ENCODE measurements around the gene CLK4. TPM values are rescaled to one million over a fixed set of nuclear protein-coding genes. Genes with fewer than 3 reads are reported as not detected.

Gene CLK4
- total RNA-seq (2014; rRNA removed; shearing (Covaris generic)) (14.1 and 19.0 TPM in 2 replicates), polyA plus RNA-seq (2016; fragmentation: Nextera tagmentation; extraction: Ambion mirVana) (11.0 and 11.8 TPM in 2 replicates)

GRCh38 chr5:178626484-178627258 lies at the start of gene CLK4:
TSS of gene CLK4 (minus strand) at chr5:178627050. CDS start at chr5:178623416, 3,634 bp downstream.
- in situ Hi-C loops (cut with MboI), result no loop called here

DNA sequence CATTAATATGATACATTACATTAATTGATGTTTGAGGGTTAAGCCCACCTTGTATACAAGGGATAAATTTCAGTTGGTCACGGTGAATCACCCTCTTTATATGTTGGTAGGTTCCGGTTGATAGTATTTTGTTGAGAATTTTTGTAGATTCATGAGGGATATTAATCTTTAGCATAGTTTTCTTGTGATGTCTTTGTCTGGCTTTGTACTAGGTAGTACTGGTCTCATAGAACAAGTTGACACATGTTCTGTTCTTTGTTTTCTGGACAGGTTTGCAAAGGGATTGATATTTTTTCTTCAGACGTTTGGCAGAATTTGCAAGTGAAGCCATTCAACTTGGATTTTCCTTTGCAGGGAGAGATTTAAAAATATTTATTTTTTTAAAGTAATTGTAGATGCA lies 49.1 kb upstream of the CLK4 start:
- Histone ChIP-seq H3K4me1 (ENCODE audit: insufficient read depth) (no peaks in the 10 kb centered on the region), H3F3A (ENCODE audit: insufficient read depth) (0 out of 2 replicates have a peak, but pooled peaks cover 4% of the 10 kb centered on the region), H3K79me2 (ENCODE audit: insufficient read depth) (no peaks in the 10 kb centered on the region), H3K27ac (no peak overlapping the region), H4K20me1 (ENCODE audit: insufficient read depth) (no peaks in the 10 kb centered on the region), H3K4me2 (ENCODE audit: unreplicated experiment) (no peak overlapping the region), H2AFZ (no peak overlapping the region), H3K9ac (no peak overlapping the region), H3K9me2 (ENCODE audit: insufficient read depth) (no peaks in the 10 kb centered on the region), H3K9me3 (ENCODE audit: low read depth) (no peaks in the 10 kb centered on the region), H3K27me3 (replicated peaks; ENCODE audit: insufficient read depth) (no peaks in the 10 kb centered on the region), H3K36me3 (ENCODE audit: low read depth) (no peaks in the 10 kb centered on the region), H3K4me3 (no peak overlapping the region)
- no peak for TF ChIP-seq EZH2phosphoT487 (IDR thresholded peaks at IDR 0.05; ENCODE audit: insufficient read depth, low read depth)
- TF ChIP-seq EZH2 (IDR thresholded peaks at IDR 0.05; ENCODE audit: insufficient read depth, poor library complexity, severe bottlenecking), result no peak
- 47 to 61% methylated on average over 3 of the region's 3 CpGs for WGBS, 2 experiments (ENCODE audit: low coverage in 1 of 2, low lambda C conversion rate in 2 of 2, missing lambda C conversion rate in 2 of 2)
- in situ Hi-C loops (cut with MboI), result no loop called here
- DNase-seq, result no peak

More at GRCh38 chr5:178626484-178627258, at the start of gene CLK4:
- no peaks in the 10 kb centered on the region for H3K9me2 ChIP-seq (ENCODE audit: insufficient read depth)
- peaks cover 14% of the 10 kb centered on the region for H3K36me3 ChIP-seq (ENCODE audit: low read depth)
- no peaks in the 10 kb centered on the region for H3K27me3 ChIP-seq (replicated peaks; ENCODE audit: insufficient read depth)
- H3K4me1 ChIP-seq (ENCODE audit: insufficient read depth), result peaks cover 24% of the 10 kb centered on the region
- H4K20me1 ChIP-seq (ENCODE audit: insufficient read depth), result no peaks in the 10 kb centered on the region; the same call in 1 of the 2 replicates
- H3K4me3 ChIP-seq, result peak within 1 kb of the TSS; percentile 98
- DNase-seq, result peak; percentile 99
- H3K4me2 ChIP-seq (ENCODE audit: unreplicated experiment), result peak within 1 kb of the TSS; percentile 97
- peak within 1 kb of the TSS; percentile 81 for H3K27ac ChIP-seq
- H2AFZ ChIP-seq, result peak within 1 kb of the TSS; percentile 95
- peaks cover 28% of the 10 kb centered on the region for H3F3A ChIP-seq (ENCODE audit: insufficient read depth)
- H3K79me2 ChIP-seq (ENCODE audit: insufficient read depth), result peaks cover 50% of the 10 kb centered on the region
- 1 to 2% methylated on average over 51 to 77 of the region's 79 CpGs for WGBS, 2 experiments (ENCODE audit: low coverage in 1 of 2, low lambda C conversion rate in 2 of 2, missing lambda C conversion rate in 2 of 2)
- peak within 1 kb of the TSS; percentile 96 for H3K9ac ChIP-seq
- TF ChIP-seq EZH2 (IDR thresholded peaks at IDR 0.05; ENCODE audit: insufficient read depth, poor library complexity, severe bottlenecking), result no peak
- TF ChIP-seq EZH2phosphoT487 (IDR thresholded peaks at IDR 0.05; ENCODE audit: insufficient read depth, low read depth), result no peak
- no peaks in the 10 kb centered on the region for H3K9me3 ChIP-seq (ENCODE audit: low read depth)

DNA sequence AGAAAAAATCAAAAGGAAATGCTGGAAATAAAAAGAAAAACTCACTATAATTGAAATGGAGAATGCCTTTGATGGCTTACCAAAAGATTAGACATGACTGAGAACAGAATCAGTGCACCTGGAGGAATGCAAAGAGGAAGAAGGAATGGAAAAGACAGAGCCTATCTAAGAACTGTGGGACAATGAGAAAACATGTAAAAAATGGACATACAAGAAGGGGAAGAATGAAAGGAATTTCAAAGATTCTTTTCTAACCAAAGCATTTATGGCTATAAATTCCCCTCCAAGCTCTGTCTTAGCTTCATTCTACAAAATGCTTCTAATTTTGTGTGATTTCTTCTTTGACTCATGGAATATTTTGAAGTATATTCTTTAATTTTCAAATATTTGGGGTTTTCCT lies 47.5 kb upstream of the CLK4 start:
- Histone ChIP-seq H3F3A (ENCODE audit: insufficient read depth) (0 out of 2 replicates have a peak, but pooled peaks cover 4% of the 10 kb centered on the region), H3K36me3 (ENCODE audit: low read depth) (no peaks in the 10 kb centered on the region), H2AFZ (no peak overlapping the region), H4K20me1 (ENCODE audit: insufficient read depth) (no peaks in the 10 kb centered on the region), H3K4me2 (ENCODE audit: unreplicated experiment) (no peak overlapping the region), H3K27ac (no peak overlapping the region), H3K4me3 (no peak overlapping the region), H3K9me2 (ENCODE audit: insufficient read depth) (no peaks in the 10 kb centered on the region), H3K4me1 (ENCODE audit: insufficient read depth) (no peaks in the 10 kb centered on the region), H3K9me3 (ENCODE audit: low read depth) (no peaks in the 10 kb centered on the region), H3K79me2 (ENCODE audit: insufficient read depth) (no peaks in the 10 kb centered on the region), H3K27me3 (replicated peaks; ENCODE audit: insufficient read depth) (no peaks in the 10 kb centered on the region), H3K9ac (no peak overlapping the region)
- in situ Hi-C loops (cut with MboI), result no loop called here
- DNase-seq, result peak; percentile 12
- no peak for TF ChIP-seq EZH2 (IDR thresholded peaks at IDR 0.05; ENCODE audit: insufficient read depth, poor library complexity, severe bottlenecking)
- TF ChIP-seq EZH2phosphoT487 (IDR thresholded peaks at IDR 0.05; ENCODE audit: insufficient read depth, low read depth), result no peak

DNA sequence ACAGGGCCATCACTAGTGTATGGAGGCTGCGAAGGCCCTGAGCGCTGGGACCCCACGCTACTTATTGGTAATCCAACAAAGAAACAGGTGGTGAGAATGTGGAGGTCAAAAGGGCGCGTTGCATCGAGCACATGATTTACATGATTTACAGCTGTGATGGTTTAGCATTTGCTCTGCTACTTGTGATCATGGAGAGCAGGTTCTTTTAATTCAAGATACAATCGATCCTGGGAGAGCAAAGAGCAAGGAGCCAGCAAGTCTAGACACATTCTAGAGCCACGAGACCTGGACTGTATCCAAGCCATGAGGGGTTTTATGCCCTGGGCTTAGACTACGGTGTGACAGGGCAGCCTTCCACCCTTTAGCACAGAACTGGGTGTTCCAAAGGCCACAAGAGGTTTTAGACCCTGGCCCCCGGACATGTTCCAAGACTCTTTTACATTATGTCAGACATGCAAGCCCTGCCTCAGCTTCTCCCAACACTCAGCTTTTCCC lies 47.0 kb upstream of the CLK4 start:
- H3F3A ChIP-seq (ENCODE audit: insufficient read depth), result 0 out of 2 replicates have a peak, but pooled peaks cover 4% of the 10 kb centered on the region
- H3K27me3 ChIP-seq (replicated peaks; ENCODE audit: insufficient read depth), result no peaks in the 10 kb centered on the region
- H4K20me1 ChIP-seq (ENCODE audit: insufficient read depth), result no peaks in the 10 kb centered on the region
- no peak overlapping the region for H3K4me3 ChIP-seq
- H3K4me2 ChIP-seq (ENCODE audit: unreplicated experiment), result no peak overlapping the region
- no peak for DNase-seq
- H3K9ac ChIP-seq, result no peak overlapping the region
- H3K4me1 ChIP-seq (ENCODE audit: insufficient read depth), result no peaks in the 10 kb centered on the region
- no peaks in the 10 kb centered on the region for H3K79me2 ChIP-seq (ENCODE audit: insufficient read depth)
- in situ Hi-C loops (cut with MboI), result no loop called here
- no peak overlapping the region for H3K27ac ChIP-seq
- TF ChIP-seq EZH2phosphoT487 (IDR thresholded peaks at IDR 0.05; ENCODE audit: insufficient read depth, low read depth), result no peak
- TF ChIP-seq EZH2 (IDR thresholded peaks at IDR 0.05; ENCODE audit: insufficient read depth, poor library complexity, severe bottlenecking), result no peak
- no peaks in the 10 kb centered on the region for H3K9me3 ChIP-seq (ENCODE audit: low read depth)
- no peaks in the 10 kb centered on the region for H3K9me2 ChIP-seq (ENCODE audit: insufficient read depth)
- H2AFZ ChIP-seq, result no peak overlapping the region
- 25 to 29% methylated on average over 10 of the region's 10 CpGs for WGBS, 2 experiments (ENCODE audit: low coverage in 1 of 2, low lambda C conversion rate in 2 of 2, missing lambda C conversion rate in 2 of 2)
- H3K36me3 ChIP-seq (ENCODE audit: low read depth), result no peaks in the 10 kb centered on the region

Measured in GM23248 (cell line).